ENCODE measurements around the gene PAX2.

GRCh38 chr10:100869399-100869798 is 124.0 kb downstream of the PAX2 start:
- TF ChIP-seq MZF1 (CRISPR knock-in tag; IDR thresholded peaks at IDR 0.05; ENCODE audit: borderline replicate concordance): no peak
- TF ChIP-seq NFYB (CRISPR knock-in tag; IDR thresholded peaks at IDR 0.05): no peak
- TF ChIP-seq YY1 (IDR thresholded peaks at IDR 0.05; ENCODE audit: insufficient read depth, insufficient replicate concordance, low read depth, low read length): no peak
- no peak for TF ChIP-seq CBFB (CRISPR knock-in tag; IDR thresholded peaks at IDR 0.05)
- no peak for TF ChIP-seq DMTF1 (CRISPR knock-in tag; IDR thresholded peaks at IDR 0.05)
- TF ChIP-seq, protein P1, sequence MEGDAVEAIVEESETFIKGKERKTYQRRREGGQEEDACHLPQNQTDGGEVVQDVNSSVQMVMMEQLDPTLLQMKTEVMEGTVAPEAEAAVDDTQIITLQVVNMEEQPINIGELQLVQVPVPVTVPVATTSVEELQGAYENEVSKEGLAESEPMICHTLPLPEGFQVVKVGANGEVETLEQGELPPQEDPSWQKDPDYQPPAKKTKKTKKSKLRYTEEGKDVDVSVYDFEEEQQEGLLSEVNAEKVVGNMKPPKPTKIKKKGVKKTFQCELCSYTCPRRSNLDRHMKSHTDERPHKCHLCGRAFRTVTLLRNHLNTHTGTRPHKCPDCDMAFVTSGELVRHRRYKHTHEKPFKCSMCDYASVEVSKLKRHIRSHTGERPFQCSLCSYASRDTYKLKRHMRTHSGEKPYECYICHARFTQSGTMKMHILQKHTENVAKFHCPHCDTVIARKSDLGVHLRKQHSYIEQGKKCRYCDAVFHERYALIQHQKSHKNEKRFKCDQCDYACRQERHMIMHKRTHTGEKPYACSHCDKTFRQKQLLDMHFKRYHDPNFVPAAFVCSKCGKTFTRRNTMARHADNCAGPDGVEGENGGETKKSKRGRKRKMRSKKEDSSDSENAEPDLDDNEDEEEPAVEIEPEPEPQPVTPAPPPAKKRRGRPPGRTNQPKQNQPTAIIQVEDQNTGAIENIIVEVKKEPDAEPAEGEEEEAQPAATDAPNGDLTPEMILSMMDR (CRISPR knock-in tag; IDR thresholded peaks at IDR 0.05): no peak
- no peak for TF ChIP-seq IKZF1 (IDR thresholded peaks at IDR 0.05)
- no peak for TF ChIP-seq ZMAT5 (CRISPR knock-in tag; IDR thresholded peaks at IDR 0.05; ENCODE audit: borderline replicate concordance, low read depth)
- no peak for TF ChIP-seq CHD2 (IDR thresholded peaks at IDR 0.05; ENCODE audit: low read depth, low read length)

Data from HepG2 (cell line).